NOMO-1 (cell line): ENCODE measurements around the gene TMEM170B.

Experiments
- DNase-seq, 2 experiments: peaks; one replicate each; lab custom pipeline; 2025; ENCODE audit not compliant: unreplicated experiment in 2 of 2; lab: John Stamatoyannopoulos, UW

The TMEM170B gene

DNA sequence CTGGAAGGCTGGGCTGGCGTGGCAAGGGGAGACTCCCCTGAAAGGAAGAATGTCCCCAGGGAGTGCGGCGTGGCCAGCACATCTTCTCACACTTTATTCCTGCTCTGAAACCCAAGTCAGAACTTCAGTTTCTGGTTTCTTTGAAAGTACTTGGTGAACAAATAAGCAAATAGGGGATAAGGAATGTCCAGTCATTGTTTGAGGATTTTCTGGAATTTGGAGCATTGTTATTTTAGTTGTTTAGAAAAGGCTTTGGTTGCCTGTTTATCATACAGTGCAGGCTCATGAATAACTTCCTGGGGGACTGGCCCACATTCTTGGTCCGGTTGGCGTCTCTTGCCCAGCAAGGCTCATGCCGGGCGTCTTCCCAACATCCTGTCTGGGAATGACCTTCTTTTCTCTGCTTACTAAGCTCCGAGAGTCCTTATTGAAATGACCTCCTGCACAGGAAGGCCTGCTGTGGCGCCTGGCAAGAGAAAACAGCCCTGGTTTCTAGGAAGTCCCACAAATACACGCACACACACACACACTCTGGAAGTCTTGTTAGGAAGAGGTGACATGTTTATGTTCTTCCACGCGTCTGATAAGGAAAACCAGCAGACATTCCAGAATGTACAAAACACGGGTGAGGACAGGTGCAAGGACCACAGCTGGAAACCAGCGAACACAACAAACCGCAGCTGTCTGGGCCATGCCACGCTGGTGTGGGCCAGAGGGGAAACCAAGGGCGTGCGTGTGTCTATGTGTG lies 71.9 kb downstream of the TMEM170B start:
- DNase-seq: no peak

DNA sequence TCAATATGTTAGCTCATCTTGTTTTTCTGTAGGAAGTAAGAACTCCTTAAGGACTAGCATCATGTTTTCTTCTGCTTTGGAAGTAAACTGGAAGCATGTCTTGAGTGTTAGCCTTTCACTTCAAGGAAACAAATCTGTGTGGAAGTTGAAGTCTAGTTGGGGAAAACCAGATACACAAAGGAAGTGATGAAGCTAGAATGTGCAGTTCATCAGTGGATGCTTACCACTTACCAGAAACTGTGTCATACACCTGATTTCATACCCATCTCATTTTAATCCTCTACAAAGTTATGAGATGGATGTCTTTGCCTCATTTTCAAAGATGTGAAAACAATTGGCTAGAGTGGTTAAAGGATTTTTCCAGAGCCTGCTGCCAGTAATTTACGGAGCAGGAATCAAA lies 75.8 kb downstream of the TMEM170B start:
- DNase-seq: no peak

DNA sequence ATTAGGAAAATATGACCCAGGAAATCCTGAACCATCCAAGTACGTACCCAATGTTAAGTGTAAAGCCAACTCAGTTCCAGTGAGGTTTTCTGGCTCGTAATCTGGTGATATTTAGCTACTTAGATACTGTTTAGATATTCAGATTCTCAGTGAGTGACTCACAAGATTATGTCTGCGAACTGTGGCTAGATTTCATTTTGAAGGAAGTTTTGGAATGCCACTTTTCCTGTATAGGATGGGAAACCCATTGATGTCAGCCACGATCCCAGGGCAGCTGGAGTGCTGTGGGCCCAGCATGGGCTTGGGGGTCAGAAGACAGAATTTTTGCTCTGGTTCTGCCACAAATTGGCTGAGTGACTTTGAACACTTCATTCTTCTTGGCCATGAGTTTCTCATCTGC lies 76.3 kb downstream of the TMEM170B start:
- DNase-seq: no peak

DNA sequence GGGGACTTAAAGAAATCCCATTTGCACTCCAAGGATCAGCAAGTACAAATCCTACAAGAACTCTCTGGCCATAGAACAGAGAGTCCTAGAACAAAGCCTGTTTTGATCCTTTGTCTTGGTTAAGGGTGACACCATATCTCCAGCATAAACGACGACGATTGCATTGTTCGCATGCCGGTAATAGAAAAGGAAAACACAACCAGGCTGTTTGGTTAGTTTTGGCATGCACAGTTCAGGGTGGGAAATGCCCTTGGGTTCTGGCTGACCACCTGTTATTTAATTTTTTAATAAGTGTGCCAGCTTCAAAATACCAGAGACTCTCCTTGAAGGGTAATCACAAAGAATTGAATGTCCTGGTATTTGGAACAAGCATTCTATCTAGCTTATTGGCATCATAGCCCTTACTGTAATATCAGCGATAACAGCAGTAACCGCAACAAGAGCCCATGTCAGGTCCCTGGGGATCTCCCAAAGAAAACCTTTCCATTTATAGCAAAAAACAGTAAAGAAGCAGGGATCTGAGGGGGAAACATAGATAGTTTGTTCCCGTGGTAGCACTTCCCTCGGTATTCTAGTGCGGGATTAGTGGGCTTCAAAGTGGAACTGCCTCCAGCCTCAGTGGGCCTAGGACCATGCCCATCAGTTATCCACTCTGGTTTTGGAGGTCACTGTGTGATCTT lies 77.1 kb downstream of the TMEM170B start:
- DNase-seq: no peak

DNA sequence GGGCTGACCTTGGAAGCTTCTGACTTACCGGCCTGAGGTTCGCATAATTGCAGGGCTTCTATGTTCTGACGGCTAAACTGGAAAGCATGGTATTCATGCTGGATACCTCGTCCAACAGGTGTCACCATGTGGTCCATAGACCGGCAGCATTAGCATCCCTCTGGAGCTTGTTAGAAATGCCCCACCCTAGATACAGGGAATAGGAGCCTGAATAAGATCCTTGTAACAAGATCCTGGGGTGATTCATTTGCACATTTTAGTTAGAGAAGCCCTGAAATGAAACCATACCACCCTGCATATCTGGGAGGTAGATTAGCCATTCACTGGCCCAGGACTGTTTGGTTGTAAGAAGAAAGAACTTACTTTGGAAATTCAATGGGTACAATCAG lies 77.7 kb downstream of the TMEM170B start:
- DNase-seq: no peak

DNA sequence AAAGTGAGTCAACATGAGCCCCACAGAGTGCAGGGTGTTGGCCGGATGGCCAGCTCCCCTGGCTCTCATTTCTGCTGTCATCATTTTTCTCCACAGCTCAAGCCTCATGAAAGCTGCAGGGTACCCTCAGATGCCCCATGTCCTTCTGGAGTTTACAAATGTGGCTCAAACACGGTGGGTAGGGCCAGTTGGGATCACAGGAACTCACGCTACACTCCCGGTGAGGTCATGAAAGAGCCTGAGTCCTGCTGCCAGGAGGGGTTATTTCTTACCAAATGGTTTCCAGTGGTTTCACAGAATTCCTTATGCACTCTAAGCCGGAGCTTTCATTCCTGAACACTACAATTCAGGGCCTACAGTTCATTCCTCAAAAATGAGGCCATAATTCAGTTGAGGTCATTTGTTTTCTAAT lies 78.7 kb downstream of the TMEM170B start:
- DNase-seq: no peak

DNA sequence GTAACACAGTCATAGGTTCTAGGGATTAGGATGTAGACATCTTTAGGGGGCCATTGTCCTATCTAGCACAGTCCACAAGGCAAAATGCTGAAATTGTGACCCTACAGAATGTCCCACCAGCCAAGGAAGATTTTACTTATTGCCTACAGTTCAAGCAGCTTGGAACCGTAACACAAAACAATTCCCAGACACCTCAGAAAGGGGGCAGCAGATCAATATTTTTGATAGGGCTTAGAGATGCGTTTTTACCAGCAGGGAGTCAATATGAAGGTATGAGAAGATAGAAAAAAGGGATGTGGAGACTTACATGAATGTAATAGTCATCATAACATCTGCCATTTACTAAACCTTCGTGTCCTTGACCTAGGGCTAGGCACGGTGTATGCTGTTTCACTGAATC lies 81.0 kb downstream of the TMEM170B start:
- no peak for DNase-seq

DNA sequence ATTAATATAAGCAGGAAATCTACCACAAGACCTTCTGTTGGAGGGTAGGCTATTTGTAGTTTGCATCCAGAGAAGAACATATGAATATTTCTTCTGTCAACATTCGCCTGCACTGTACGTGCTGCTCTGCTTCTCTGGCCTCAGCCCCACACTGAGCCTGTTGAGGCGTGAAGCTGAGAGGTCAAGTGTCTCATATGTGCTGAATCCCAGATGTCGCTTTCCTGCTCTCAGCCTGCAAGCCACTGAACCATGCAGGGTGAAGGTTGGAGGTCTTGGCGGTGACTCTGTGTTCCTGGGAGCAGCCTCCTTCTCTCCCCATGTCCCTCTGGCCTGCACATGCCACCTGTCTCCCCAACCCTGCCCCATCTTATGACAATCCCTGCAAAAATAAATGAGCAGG lies 83.6 kb downstream of the TMEM170B start:
- no peak for DNase-seq

DNA sequence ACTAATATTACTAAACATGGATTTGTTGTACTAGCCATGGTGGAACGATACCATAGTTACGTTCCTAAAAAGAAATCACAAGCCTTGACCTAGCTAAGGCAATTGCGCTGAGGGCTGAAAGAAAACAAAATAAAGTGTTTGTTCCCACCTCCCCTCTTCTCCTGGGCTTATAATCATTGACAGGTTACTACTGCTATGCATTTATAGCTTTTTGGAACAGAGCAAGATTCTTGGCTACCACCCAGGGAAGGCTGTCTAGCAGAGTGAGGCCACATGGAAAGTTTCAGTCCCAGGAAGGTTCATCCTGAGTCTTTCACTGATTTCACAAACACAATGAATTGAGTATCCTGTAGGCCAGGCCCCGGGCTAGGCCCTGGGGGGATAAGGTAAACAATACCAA lies 84.6 kb downstream of the TMEM170B start:
- DNase-seq: no peak

DNA sequence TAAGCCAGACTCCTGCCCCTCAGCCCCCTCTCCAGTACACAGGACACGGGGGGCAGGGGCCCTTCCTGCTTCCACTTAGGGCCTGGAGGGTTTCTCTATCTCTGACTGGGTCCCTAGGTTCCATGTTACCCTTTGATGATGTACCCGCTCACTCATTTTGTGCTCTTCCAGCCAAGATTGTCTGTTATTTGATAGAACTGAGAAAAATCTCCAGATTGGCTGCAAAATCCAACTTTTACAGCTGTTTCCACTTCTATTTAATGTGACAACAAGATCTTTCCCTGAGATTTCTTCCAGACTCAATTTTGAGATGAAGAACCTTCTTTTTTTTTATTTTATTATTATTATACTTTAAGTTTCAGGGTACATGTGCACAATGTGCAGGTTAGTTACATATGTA lies 85.7 kb downstream of the TMEM170B start:
- DNase-seq: no peak

DNA sequence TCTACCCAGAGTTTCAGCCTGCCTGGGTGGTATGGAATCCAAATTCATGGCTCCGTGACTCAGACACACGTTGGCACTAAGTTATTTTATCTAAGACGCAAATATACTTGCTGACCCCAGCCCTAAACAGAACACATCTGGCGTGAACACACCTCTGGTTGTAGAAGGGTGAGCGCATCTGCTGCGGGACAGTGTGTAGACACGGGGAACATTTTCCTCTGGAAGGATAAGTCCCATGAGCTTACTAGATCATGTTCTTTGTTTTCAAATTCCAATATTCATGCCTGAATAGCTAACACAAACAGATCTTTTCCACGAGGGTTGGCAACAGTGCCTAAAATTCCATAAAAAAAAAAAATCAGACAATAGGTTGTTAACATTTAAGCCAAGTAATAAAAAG lies 87.8 kb downstream of the TMEM170B start:
- no peak for DNase-seq

DNA sequence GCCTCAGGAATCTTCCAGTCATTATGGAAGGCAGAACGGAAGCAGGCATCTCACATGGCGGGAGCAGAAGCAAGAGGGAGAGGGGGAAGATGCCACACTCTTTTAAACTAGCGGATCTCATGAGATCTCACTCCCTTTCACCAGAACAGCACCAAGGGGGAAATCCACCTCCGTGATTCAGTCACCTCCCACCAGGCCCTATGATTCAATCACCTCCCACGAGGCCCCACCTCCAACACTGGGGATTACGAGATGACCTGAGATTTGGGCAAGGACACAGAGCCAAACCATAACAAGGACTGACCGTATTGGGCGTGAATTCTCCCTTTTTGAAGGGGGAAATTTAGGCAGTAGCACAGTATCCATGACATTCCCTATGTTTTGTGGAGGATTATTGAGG lies 88.8 kb downstream of the TMEM170B start:
- DNase-seq: no peak

DNA sequence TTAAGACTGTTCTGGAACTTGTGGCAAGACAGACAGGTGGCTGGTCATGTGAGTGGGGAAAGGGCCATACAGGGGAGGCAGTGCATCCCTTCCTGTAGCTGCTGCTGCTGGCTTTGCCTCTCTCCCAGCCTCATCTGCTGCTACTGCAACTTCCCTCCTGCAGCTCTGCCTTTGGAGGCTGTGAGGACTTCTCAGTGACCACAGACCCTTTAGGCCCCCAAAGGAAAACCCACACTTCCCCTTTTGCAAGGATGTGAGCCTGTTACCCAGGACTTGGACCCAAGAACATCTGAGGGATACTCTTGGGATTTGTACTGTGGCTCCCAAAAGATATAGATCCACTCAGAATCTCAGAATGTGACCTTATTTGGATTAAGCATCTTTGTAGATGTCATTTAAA lies 91.0 kb downstream of the TMEM170B start:
- DNase-seq: no peak

DNA sequence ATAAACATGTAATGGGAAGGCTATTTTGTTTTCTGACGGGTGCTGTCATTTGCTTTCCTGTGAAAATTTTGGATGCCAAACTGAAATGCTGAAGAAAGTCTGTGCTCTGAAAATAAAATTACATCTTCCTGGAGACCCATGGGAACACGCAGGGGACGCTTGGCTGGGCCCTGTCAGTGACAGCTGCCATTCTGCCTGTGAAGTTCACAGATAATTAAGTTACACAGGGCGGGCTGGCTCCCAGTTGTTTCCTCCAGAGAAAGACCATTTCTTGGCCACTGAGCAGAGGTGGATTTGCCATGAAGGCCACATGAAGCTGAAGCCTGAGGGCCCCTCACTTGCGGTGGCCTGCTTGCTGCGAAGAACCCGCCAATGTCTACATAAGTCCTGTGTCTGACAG lies 93.5 kb downstream of the TMEM170B start:
- DNase-seq: no peak

DNA sequence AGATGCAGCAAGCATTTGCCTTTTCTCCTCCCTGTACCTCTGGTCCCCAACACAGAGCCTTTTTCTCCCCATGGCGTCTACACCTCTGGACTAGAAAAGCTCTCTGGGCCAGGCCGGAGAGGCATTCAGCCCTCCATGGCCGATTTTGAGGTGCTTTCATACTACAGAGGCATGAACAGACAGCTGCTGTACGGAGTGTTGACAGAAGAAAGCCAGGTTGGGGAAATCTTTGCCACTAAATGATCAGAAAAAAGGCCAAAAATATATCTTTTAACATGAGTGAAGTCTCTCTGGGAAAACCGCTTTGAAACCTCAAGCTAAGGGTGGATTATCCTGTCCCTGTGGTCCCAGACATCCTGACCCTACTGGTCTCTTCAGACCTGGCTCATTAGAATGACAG lies 94.0 kb downstream of the TMEM170B start:
- DNase-seq: no peak

DNA sequence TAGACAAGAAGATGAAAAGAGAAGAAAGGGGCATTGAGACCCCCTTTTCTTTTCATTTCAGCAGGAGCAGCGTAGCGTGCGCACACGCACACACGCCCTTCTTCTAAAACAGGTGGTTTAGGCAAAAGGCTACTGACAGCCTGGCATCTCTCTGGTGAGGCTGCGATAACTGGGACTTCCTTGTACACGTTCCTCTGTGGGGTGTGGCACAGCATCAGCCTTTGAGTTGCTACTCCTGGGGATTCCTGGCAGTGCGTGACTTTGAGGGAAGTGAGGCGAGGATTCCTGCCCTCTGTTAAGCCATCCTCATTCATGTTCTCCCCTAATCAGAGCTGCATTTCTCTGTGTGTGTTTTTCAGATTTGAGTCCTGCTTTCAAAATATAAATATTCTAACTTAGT lies 94.7 kb downstream of the TMEM170B start:
- DNase-seq: no peak

DNA sequence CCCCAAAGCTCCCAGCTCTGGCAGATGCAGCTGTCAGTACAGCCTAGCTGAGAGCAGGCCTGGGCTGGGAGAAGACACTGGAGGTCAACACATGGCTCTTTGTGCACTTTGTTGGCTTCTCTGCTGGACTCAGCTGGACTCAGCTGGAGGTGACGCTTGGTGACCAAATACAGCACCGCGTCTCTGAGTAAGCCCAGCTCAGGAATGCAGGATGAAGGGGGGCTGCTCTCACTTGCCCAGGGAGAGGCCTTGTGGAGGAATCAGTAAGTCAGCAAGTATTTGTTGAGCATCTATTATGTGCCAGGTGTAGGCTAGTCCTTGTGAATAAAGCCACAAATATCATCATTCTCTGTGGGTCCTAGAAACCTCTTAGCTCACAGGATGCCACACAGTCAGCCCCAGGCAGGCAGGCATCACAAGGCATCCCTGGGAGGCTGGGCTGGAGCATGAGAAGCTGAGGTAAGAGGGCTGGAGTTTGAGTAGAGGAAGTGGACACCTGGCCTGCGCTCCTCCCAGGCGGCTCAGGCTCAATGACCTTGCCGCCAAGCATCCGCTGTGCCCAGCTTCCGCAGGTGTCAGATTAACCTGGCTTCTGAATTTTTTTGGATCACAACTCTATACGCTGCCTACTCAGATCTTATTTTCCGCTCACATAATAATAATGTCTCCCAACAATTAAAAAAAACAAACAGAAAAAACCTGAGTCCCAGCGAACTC lies 95.4 kb downstream of the TMEM170B start:
- DNase-seq: no peak
